ENCODE measurements around the gene RXRA.
A peak's percentile ranks its signal among the peaks of the same experiment; 100 is the strongest.

RXRA gene

GRCh38 chr9:134313470-134313869 is 12.8 kb upstream of the RXRA start:
- DNase-seq (ENCODE audit: low read depth), result no peak
- no peak overlapping the region for H3K4me3 ChIP-seq (ENCODE audit: control insufficient read depth, low read depth, low read length)
- no peak for TF ChIP-seq CTCF (conservative IDR thresholded peaks at IDR 0.05; ENCODE audit: control insufficient read depth, insufficient read depth, low read depth, low read length)

GRCh38 chr9:134314039-134314949 is 12.0 kb upstream of the RXRA start:
- no peak overlapping the region for H3K4me3 ChIP-seq (ENCODE audit: control insufficient read depth, low read depth, low read length)
- DNase-seq (ENCODE audit: low read depth), result no peak
- no peak for TF ChIP-seq CTCF (conservative IDR thresholded peaks at IDR 0.05; ENCODE audit: control insufficient read depth, insufficient read depth, low read depth, low read length)

GRCh38 chr9:134314950-134315715 is 11.1 kb upstream of the RXRA start:
- TF ChIP-seq CTCF (conservative IDR thresholded peaks at IDR 0.05; ENCODE audit: control insufficient read depth, insufficient read depth, low read depth, low read length), result no peak
- DNase-seq (ENCODE audit: low read depth), result no peak
- H3K4me3 ChIP-seq (ENCODE audit: control insufficient read depth, low read depth, low read length), result no peak overlapping the region

- no peak for TF ChIP-seq CTCF (conservative IDR thresholded peaks at IDR 0.05; ENCODE audit: control insufficient read depth, insufficient read depth, low read depth, low read length)
- no peak overlapping the region for H3K4me3 ChIP-seq (ENCODE audit: control insufficient read depth, low read depth, low read length)
- DNase-seq (ENCODE audit: low read depth), result no peak
These were observed 10.4 kb upstream of the RXRA start for GRCh38 chr9:134315716-134316448.

- peak; percentile 57 for DNase-seq (ENCODE audit: low read depth)
- TF ChIP-seq CTCF (conservative IDR thresholded peaks at IDR 0.05; ENCODE audit: control insufficient read depth, insufficient read depth, low read depth, low read length), result no peak
- H3K4me3 ChIP-seq (ENCODE audit: control insufficient read depth, low read depth, low read length), result no peak overlapping the region
These were observed 9.7 kb upstream of the RXRA start for GRCh38 chr9:134316449-134317160.

GRCh38 chr9:134317400-134317789 is 8.9 kb upstream of the RXRA start:
- H3K4me3 ChIP-seq (ENCODE audit: control insufficient read depth, low read depth, low read length), result no peak overlapping the region
- no peak for DNase-seq (ENCODE audit: low read depth)
- no peak for TF ChIP-seq CTCF (conservative IDR thresholded peaks at IDR 0.05; ENCODE audit: control insufficient read depth, insufficient read depth, low read depth, low read length)
